ENCODE data around the gene PPP3CA. TPM values are rescaled to one million over a fixed set of nuclear protein-coding genes. Genes with fewer than 3 reads are reported as not detected.
A peak's percentile ranks its signal among the peaks of the same experiment; 100 is the strongest.

PPP3CA gene
- total RNA-seq, 1 experiment from 2014 or later: 15.5 TPM

- H2AFZ ChIP-seq (ENCODE audit: low read length): no peak overlapping the region
- H3K4me3 ChIP-seq (ENCODE audit: low read length): no peak overlapping the region
- no peaks in the 10 kb centered on the region for H3F3A ChIP-seq (ENCODE audit: low read length, unreplicated experiment)
- TF ChIP-seq EZH2 (IDR thresholded peaks at IDR 0.05; ENCODE audit: low read length, unreplicated experiment) (no peak), CTCF (conservative IDR thresholded peaks at IDR 0.05; ENCODE audit: low read depth, low read length) (no peak), EZH2phosphoT487 (IDR thresholded peaks at IDR 0.05; ENCODE audit: borderline replicate concordance, low read length) (no peak)
- DNase-seq: no peak
- no peak for ATAC-seq
- no TSS peak for BruUV-seq (replicated peaks)
- ChIA-PET CTCF (no interaction called here), POLR2A (ENCODE audit: unreplicated experiment) (no interaction called here)
- H3K4me1 ChIP-seq (ENCODE audit: insufficient read depth, low read length): peaks cover 35% of the 10 kb centered on the region
- H4K20me1 ChIP-seq (ENCODE audit: low read length): no peaks in the 10 kb centered on the region
- H3K27ac ChIP-seq (ENCODE audit: low read length): no peak overlapping the region
- H3K79me2 ChIP-seq (ENCODE audit: low read length): peaks cover 16% of the 10 kb centered on the region; the same call in 1 of the 2 replicates
- H3K9ac ChIP-seq (ENCODE audit: low read length): no peak overlapping the region
- intact Hi-C loops (cut with micrococcal nuclease): no loop called here
- H3K27me3 ChIP-seq (ENCODE audit: low read length): no peaks in the 10 kb centered on the region
- H3K36me3 ChIP-seq (ENCODE audit: low read depth, low read length): no peaks in the 10 kb centered on the region
- no peak overlapping the region for H3K4me2 ChIP-seq (ENCODE audit: low read length)
- no peaks in the 10 kb centered on the region for H3K9me2 ChIP-seq (replicated peaks; ENCODE audit: low read length)
- no peaks in the 10 kb centered on the region for H3K9me3 ChIP-seq (ENCODE audit: low read length)
These were observed 58.8 kb downstream of the PPP3CA start for GRCh38 chr4:101288365-101289145.

- Histone ChIP-seq H2AFZ (ENCODE audit: low read length) (no peak overlapping the region), H3K27ac (ENCODE audit: low read length) (no peak overlapping the region), H3K36me3 (ENCODE audit: low read depth, low read length) (no peaks in the 10 kb centered on the region), H3K4me2 (ENCODE audit: low read length) (no peak overlapping the region), H3K4me3 (ENCODE audit: low read length) (no peak overlapping the region), H3K27me3 (ENCODE audit: low read length) (no peaks in the 10 kb centered on the region), H3K9ac (ENCODE audit: low read length) (no peak overlapping the region), H3K79me2 (ENCODE audit: low read length) (peaks cover 21% of the 10 kb centered on the region; the same call in 1 of the 2 replicates), H4K20me1 (ENCODE audit: low read length) (no peaks in the 10 kb centered on the region), H3K4me1 (ENCODE audit: insufficient read depth, low read length) (peaks cover 35% of the 10 kb centered on the region), H3K9me3 (ENCODE audit: low read length) (no peaks in the 10 kb centered on the region), H3K9me2 (replicated peaks; ENCODE audit: low read length) (no peaks in the 10 kb centered on the region), H3F3A (ENCODE audit: low read length, unreplicated experiment) (no peaks in the 10 kb centered on the region)
- no peak for ATAC-seq
- no TSS peak for BruUV-seq (replicated peaks)
- no peak for TF ChIP-seq EZH2 (IDR thresholded peaks at IDR 0.05; ENCODE audit: low read length, unreplicated experiment)
- ChIA-PET CTCF (no interaction called here), POLR2A (ENCODE audit: unreplicated experiment) (no interaction called here)
- intact Hi-C loops (cut with micrococcal nuclease): loop anchor here (2.0 kb wide), 1 partner anchor 13 kb away; no protein-coding TSS in a partner anchor
- no peak for DNase-seq
These were observed 60.0 kb downstream of the PPP3CA start for GRCh38 chr4:101287324-101287723.

GRCh38 chr4:101286663-101287062 lies 60.7 kb downstream of the PPP3CA start:
- Histone ChIP-seq H3K4me1 (ENCODE audit: insufficient read depth, low read length) (peaks cover 35% of the 10 kb centered on the region), H3K9me3 (ENCODE audit: low read length) (no peaks in the 10 kb centered on the region), H3F3A (ENCODE audit: low read length, unreplicated experiment) (no peaks in the 10 kb centered on the region), H3K36me3 (ENCODE audit: low read depth, low read length) (no peaks in the 10 kb centered on the region), H3K4me2 (ENCODE audit: low read length) (no peak overlapping the region), H3K9me2 (replicated peaks; ENCODE audit: low read length) (no peaks in the 10 kb centered on the region), H3K27me3 (ENCODE audit: low read length) (no peaks in the 10 kb centered on the region), H3K9ac (ENCODE audit: low read length) (no peak overlapping the region), H3K27ac (ENCODE audit: low read length) (no peak overlapping the region), H3K4me3 (ENCODE audit: low read length) (no peak overlapping the region), H2AFZ (ENCODE audit: low read length) (no peak overlapping the region), H4K20me1 (ENCODE audit: low read length) (no peaks in the 10 kb centered on the region), H3K79me2 (ENCODE audit: low read length) (peaks cover 22% of the 10 kb centered on the region; the same call in 1 of the 2 replicates)
- no TSS peak for BruUV-seq (replicated peaks)
- POLR2A ChIA-PET (ENCODE audit: unreplicated experiment): no interaction called here
- CTCF ChIA-PET: no interaction called here
- no peak for DNase-seq
- TF ChIP-seq CTCF (conservative IDR thresholded peaks at IDR 0.05; ENCODE audit: low read depth, low read length): no peak
- no peak for TF ChIP-seq EZH2 (IDR thresholded peaks at IDR 0.05; ENCODE audit: low read length, unreplicated experiment)
- TF ChIP-seq EZH2phosphoT487 (IDR thresholded peaks at IDR 0.05; ENCODE audit: borderline replicate concordance, low read length): no peak
- ATAC-seq: peak; percentile 35; the same call in 1 of the 2 replicates
- intact Hi-C loops (cut with micrococcal nuclease): loop anchor here (2.0 kb wide), 1 partner anchor 14 kb away; no protein-coding TSS in a partner anchor
